NCI-H524 treated with DMSO at 0.1 percent for 48 hours (cell line): ENCODE measurements around the gene CAPN11.
"Not testable (repeated sequence)": the region's sequence is repeated elsewhere in the genome, so short reads cannot be mapped to it uniquely, and the experiment has no call there.

Source experiments
- DNase-seq: peaks from one replicate; lab custom pipeline; 2025; lab: John Stamatoyannopoulos, UW

CAPN11 gene

DNA sequence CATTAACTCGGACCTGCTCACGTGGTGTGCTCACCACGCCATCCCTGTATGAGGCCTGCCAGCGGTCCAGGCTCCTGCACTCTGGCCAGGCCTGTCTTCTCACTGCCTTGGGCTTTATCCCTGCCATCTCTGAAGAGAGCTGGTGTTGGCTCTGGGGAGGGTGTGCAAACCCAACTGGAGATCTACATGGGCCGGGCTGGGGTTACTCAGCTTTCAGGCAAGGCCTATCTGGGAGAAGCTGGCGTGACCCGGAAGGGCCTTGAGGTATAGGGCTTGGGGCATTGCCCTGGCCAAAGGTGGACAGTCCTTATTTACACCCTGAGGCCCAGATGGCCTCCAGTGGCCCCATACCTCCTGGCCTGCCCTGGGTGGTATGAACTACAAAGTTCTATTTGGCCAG, 69.8 kb downstream of the CAPN11 start:
- no peak for DNase-seq

DNA sequence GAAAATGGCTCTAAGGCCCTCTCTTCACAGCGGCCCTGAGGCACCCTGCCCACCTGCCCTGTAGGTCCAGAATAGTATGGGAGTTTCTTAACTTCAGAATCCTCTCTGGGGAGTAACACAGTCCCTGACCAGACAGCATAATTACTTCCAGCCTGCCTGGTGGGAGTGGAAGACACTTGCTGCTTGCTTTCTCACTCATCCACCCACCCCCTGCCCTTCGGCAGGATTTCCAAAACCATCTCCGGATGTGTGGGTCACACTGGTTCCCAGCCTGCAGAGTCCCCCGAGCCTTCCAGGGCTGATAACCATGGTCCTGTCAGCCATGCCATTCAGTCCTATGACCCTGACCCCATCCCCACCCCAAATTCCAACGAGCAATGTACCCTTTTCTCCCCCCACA, 70.2 kb downstream of the CAPN11 start:
- no peak for DNase-seq

DNA sequence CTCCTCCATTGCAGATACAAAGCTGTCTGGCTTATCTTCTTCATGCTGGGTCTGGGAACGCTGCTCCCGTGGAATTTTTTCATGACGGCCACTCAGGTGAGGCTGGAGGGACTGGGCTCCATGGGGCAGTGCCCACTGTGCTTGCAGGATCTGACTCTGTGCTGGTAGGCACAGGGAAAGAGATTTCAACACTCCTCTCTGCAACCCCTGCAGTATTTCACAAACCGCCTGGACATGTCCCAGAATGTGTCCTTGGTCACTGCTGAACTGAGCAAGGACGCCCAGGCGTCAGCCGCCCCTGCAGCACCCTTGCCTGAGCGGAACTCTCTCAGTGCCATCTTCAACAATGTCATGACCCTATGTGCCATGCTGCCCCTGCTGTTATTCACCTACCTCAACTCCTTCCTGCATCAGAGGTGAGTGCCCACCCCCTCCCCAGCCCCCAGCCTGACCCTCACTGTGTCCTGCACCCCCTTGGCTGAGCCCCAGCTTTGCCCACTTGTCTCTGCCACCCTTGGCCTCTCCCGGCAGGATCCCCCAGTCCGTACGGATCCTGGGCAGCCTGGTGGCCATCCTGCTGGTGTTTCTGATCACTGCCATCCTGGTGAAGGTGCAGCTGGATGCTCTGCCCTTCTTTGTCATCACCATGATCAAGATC, 70.9 kb downstream of the CAPN11 start:
- no peak for DNase-seq

DNA sequence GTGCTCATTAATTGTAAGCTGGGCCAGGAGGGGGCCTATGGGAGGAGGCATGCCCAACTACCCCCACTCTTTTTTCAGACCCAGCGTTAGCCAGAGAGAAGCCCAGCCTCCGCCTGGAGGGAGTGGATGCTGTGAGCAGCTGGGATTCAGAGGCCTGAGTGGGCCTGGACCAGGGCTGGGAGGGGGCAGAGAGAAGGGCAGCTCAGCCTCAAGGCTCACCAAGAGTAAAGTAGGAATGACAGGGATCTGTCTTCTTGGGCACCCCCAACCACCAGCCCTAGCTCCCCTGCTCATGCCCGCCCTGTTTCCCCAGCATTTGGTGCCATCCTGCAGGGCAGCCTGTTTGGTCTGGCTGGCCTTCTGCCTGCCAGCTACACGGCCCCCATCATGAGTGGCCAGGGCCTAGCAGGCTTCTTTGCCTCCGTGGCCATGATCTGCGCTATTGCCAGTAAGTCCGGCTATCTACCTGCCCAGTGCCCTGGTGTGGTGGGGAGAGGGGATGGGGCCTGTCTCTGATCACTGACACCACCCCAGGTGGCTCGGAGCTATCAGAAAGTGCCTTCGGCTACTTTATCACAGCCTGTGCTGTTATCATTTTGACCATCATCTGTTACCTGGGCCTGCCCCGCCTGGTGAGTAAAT, 71.5 kb downstream of the CAPN11 start:
- no peak for DNase-seq

DNA sequence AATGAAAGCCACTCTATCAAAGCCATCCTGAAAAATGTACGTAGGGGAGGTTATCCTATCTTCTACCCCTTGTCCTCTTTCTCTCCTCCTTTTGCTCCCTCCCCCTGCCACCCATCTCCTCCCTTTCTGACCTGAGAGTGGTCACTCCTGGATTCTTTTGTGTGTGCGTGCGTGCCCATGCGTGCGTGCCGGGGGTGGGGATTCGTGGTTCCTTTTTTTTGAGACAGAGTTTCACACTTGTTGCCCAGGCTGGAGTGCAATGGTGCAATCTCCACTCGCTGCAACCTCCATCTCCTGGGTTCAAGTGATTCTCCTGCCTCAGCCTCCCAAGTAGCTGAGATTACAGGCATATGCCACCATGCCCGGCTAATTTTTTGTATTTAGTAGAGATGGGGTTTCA, 72.8 kb downstream of the CAPN11 start:
- not testable (repeated sequence) for DNase-seq

DNA sequence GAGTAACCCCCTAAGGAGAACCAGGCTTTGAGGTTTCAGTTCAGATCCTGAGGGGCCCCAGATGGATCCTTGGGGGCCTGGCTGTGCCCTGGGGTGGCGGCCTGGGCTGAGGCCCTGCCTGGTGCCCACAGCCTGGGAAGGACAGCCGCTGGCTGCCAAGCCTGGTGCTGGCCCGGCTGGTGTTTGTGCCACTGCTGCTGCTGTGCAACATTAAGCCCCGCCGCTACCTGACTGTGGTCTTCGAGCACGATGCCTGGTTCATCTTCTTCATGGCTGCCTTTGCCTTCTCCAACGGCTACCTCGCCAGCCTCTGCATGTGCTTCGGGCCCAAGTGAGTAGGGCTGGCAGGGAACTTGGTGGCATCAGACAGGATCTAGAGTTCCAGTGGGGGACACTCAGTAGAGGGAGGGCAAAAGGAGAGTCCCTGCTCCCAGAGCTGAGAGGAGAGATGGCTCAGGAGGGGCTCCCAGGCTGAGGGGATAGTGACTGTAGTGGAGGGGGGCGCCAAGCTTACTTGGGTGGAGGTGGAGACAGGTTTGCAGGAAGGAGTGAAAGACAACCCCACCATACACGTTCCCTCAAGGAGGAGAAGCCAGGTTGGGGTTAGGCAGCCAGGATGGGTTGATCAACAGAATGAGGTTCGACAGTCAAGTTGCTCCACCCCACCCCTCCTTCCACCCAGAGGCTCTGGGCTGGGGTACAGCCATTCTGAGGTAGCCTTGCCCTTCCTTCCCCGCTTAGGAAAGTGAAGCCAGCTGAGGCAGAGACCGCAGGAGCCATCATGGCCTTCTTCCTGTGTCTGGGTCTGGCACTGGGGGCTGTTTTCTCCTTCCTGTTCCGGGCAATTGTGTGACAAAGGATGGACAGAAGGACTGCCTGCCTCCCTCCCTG, 74.3 kb downstream of the CAPN11 start:
- no peak for DNase-seq

DNA sequence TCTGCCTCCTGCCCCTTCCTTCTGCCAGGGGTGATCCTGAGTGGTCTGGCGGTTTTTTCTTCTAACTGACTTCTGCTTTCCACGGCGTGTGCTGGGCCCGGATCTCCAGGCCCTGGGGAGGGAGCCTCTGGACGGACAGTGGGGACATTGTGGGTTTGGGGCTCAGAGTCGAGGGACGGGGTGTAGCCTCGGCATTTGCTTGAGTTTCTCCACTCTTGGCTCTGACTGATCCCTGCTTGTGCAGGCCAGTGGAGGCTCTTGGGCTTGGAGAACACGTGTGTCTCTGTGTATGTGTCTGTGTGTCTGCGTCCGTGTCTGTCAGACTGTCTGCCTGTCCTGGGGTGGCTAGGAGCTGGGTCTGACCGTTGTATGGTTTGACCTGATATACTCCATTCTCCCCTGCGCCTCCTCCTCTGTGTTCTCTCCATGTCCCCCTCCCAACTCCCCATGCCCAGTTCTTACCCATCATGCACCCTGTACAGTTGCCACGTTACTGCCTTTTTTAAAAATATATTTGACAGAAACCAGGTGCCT, 75.0 kb downstream of the CAPN11 start:
- DNase-seq, result no peak
